Kidney (tissue), 14 donors: Measurements from ENCODE around the gene CGNL1. TPM values are rescaled to one million over a fixed set of nuclear protein-coding genes. Genes with fewer than 3 reads are reported as not detected.

Source experiments
- DNase-seq, 5 donors: peaks; one replicate each; pipeline ENCODE4 v3.0.0-alpha.2; 2013 to 2020
- FAIRE-seq: peaks from 2 replicates; lab custom pipeline; 2012; peaks lifted over from hg19 to GRCh38; lab: Jason Lieb, UNC
- H3K27ac ChIP-seq, 2 donors: one replicate each; pipeline ENCODE4 v1.7.0; 2013; ENCODE audit warnings: low read depth in 2 of 2, low read length in 2 of 2, inconsistent platforms in 1 of 2
- H3K27me3 ChIP-seq: one replicate; pipeline ENCODE4 v1.7.1; 2013; ENCODE audit warnings: low read length, inconsistent platforms; ENCODE audit not compliant: control insufficient read depth, insufficient read depth
- H3K36me3 ChIP-seq, 3 donors: one replicate each; pipeline versions ENCODE4 v1.7.0 to v1.7.1; 2013; ENCODE audit warnings: low read length in 3 of 3, control low read depth in 1 of 3, inconsistent platforms in 1 of 3; ENCODE audit not compliant: insufficient read depth in 3 of 3, control insufficient read depth in 2 of 3
- H3K4me1 ChIP-seq, 3 donors: one replicate each; pipeline versions ENCODE4 v1.7.0 to v1.7.1; 2013; ENCODE audit warnings: low read length in 3 of 3, inconsistent platforms in 1 of 3, low read depth in 1 of 3; ENCODE audit not compliant: control insufficient read depth in 2 of 3, insufficient read depth in 2 of 3
- H3K4me3 ChIP-seq, 3 donors: one replicate each; pipeline versions ENCODE4 v1.7.0 to v1.8.1; 2013; ENCODE audit warnings: low read length in 3 of 3, control low read depth in 1 of 3, inconsistent platforms in 1 of 3
- H3K9ac ChIP-seq, 3 donors: one replicate each; pipeline versions ENCODE4 v1.7.0 to v1.7.1; 2013; ENCODE audit warnings: low read length in 3 of 3, control low read depth in 1 of 3, inconsistent platforms in 1 of 3
- H3K9me3 ChIP-seq, 3 donors: one replicate each; pipeline versions ENCODE4 v1.7.0 to v1.7.1; 2013; ENCODE audit warnings: low read length in 3 of 3, control low read depth in 1 of 3, inconsistent platforms in 1 of 3; ENCODE audit not compliant: control insufficient read depth in 2 of 3, insufficient read depth in 1 of 3
- CTCF ChIP-seq: IDR thresholded peaks from 3 replicates; pipeline ENCODE4 v1.5.1; 2012; ENCODE audit warnings: mild to moderate bottlenecking, moderate library complexity, borderline replicate concordance; ENCODE audit not compliant: insufficient read depth; ENCODE audit errors: extremely low read depth
- intact Hi-C: fragments of 100-400 bp; cut with DNase I; formaldehyde crosslinking; loops from one replicate; pipeline ENCODE4 v1.11.1; 2022
- polyA plus RNA-seq: library from polyadenylated mRNA; stranded (reverse); fragments of 350-450 nt; fragmentation: Illumina TruSeq; extraction: RNeasy Lipid Tissue Mini Kit (QIAGEN cat#74804); gene quantifications from one replicate; pipeline ENCODE4 v1.2.3, GENCODE V29; 2014; ENCODE audit warnings: low read depth, low replicate concordance; ENCODE audit not compliant: insufficient read depth
- total RNA-seq: library from RNA; stranded (reverse); fragmentation: NEBNext Ultra II Directional; extraction: Animal tissue kit (Norgen Biotek cat#: 25700); gene quantifications from one replicate; pipeline ENCODE4 v1.2.1, GENCODE V29; 2021
- donor health status: control.
- donor health status: control.
- donor health status: control.
- donor health status: control.
- donor health status: control.
- donor health status: DM: yes; HTN: yes; CAD: no.
- donor health status: Normal renal cell carcinoma (clear cell type).

CGNL1 gene
- total and polyA plus RNA-seq, 2 donors from 2014 or later: 62.0 to 81.5 TPM

GRCh38 chr15:57328897-57329296 is 47.4 kb upstream of the CGNL1 start:
- FAIRE-seq: no peak
- DNase-seq: no peak
- intact Hi-C loops: no loop called here
- TF ChIP-seq CTCF: no peak
- Histone ChIP-seq H3K4me1 (no peaks in the 10 kb centered on the region), H3K36me3 (no peaks in the 10 kb centered on the region), H3K4me3 (no peak overlapping the region), H3K9ac (no peak overlapping the region), H3K27ac (no peak overlapping the region), H3K27me3 (no peaks in the 10 kb centered on the region), H3K9me3 (no peaks in the 10 kb centered on the region)

- TF ChIP-seq CTCF: no peak
- intact Hi-C loops: no loop called here
- H3K36me3 ChIP-seq: no peaks in the 10 kb centered on the region
- H3K27me3 ChIP-seq: no peaks in the 10 kb centered on the region
- no peak overlapping the region for H3K9ac ChIP-seq
- no peaks in the 10 kb centered on the region for H3K4me1 ChIP-seq
- no peak overlapping the region for H3K4me3 ChIP-seq
- DNase-seq (no peak), FAIRE-seq (no peak)
- no peaks in the 10 kb centered on the region for H3K9me3 ChIP-seq
- H3K27ac ChIP-seq: no peak overlapping the region
Observed at GRCh38 chr15:57329582-57330367, 46.5 kb upstream of the CGNL1 start.

- Histone ChIP-seq H3K9ac (no peak overlapping the region), H3K4me1 (no peaks in the 10 kb centered on the region), H3K9me3 (no peaks in the 10 kb centered on the region), H3K27ac (no peak overlapping the region), H3K4me3 (no peak overlapping the region), H3K36me3 (no peaks in the 10 kb centered on the region), H3K27me3 (no peaks in the 10 kb centered on the region)
- intact Hi-C loops: no loop called here
- FAIRE-seq: no peak
- DNase-seq: peak in 1 of 5 donors; percentile 25
- no peak for TF ChIP-seq CTCF
Observed at GRCh38 chr15:57330619-57331340, 45.5 kb upstream of the CGNL1 start.
